ENCODE measurements around the gene CCDC63.
A peak's percentile ranks its signal among the peaks of the same experiment; 100 is the strongest.

CCDC63 gene

GRCh38 chr12:110893956-110894355, 47.2 kb downstream of the CCDC63 start:
- no peak for DNase-seq (ENCODE audit: low spot score)
- TF ChIP-seq CTCF (conservative IDR thresholded peaks at IDR 0.05; ENCODE audit: low read depth): no peak
- ChIA-PET POLR2A (ENCODE audit: low non-redundant PET) (no interaction called here), CTCF (interaction anchor here (0.6 to 1.2 kb wide), 6 partner anchors 31 to 947 kb away, joined by 3 to 8 read pairs (median 3); no protein-coding TSS in a partner anchor)
- H3K27ac ChIP-seq: peak overlapping the region; percentile 68; the same call in 1 of the 2 replicates

GRCh38 chr12:110896559-110896958, 49.8 kb downstream of the CCDC63 start:
- POLR2A ChIA-PET (ENCODE audit: low non-redundant PET): interaction anchor here (0.6 kb wide), 1 partner anchor 51 kb away, joined by 3 read pairs; no protein-coding TSS in a partner anchor
- CTCF ChIA-PET: interaction anchor here (1.2 kb wide), 1 partner anchor 375 kb away, joined by 4 read pairs; no protein-coding TSS in a partner anchor
- TF ChIP-seq CTCF (conservative IDR thresholded peaks at IDR 0.05; ENCODE audit: low read depth): no peak
- DNase-seq (ENCODE audit: low spot score): peak; percentile 88
- peak overlapping the region; percentile 88 for H3K27ac ChIP-seq

GRCh38 chr12:110901401-110901800, 54.6 kb downstream of the CCDC63 start:
- no peak for DNase-seq (ENCODE audit: low spot score)
- H3K27ac ChIP-seq: no peak overlapping the region
- no peak for TF ChIP-seq CTCF (conservative IDR thresholded peaks at IDR 0.05; ENCODE audit: low read depth)
- CTCF ChIA-PET: no interaction called here
- POLR2A ChIA-PET (ENCODE audit: low non-redundant PET): no interaction called here

- ChIA-PET POLR2A (ENCODE audit: low non-redundant PET) (no interaction called here), CTCF (no interaction called here)
- no peak for DNase-seq (ENCODE audit: low spot score)
- no peak for TF ChIP-seq CTCF (conservative IDR thresholded peaks at IDR 0.05; ENCODE audit: low read depth)
- H3K27ac ChIP-seq: no peak overlapping the region
Measured at GRCh38 chr12:110903511-110903910, 56.7 kb downstream of the CCDC63 start.

GRCh38 chr12:110906083-110906482, 59.3 kb downstream of the CCDC63 start:
- no peak for DNase-seq (ENCODE audit: low spot score)
- ChIA-PET CTCF (interaction anchor here (0.5 kb wide), 1 partner anchor 178 kb away, joined by 4 read pairs; no protein-coding TSS in a partner anchor), POLR2A (ENCODE audit: low non-redundant PET) (no interaction called here)
- H3K27ac ChIP-seq: no peak overlapping the region
- TF ChIP-seq CTCF (conservative IDR thresholded peaks at IDR 0.05; ENCODE audit: low read depth): no peak

- POLR2A ChIA-PET (ENCODE audit: low non-redundant PET): no interaction called here
Measured at GRCh38 chr12:110906516-110906915, 59.7 kb downstream of the CCDC63 start.

More at GRCh38 chr12:110906516-110906915, 59.7 kb downstream of the CCDC63 start:
- peak overlapping the region; percentile 70 for H3K27ac ChIP-seq
- CTCF ChIA-PET: interaction anchor here (0.5 to 0.6 kb wide), 2 partner anchors 122 to 179 kb away, joined by 4 to 8 read pairs; no protein-coding TSS in a partner anchor
- TF ChIP-seq CTCF (conservative IDR thresholded peaks at IDR 0.05; ENCODE audit: low read depth): no peak
- DNase-seq (ENCODE audit: low spot score): no peak

All from RWPE1 (cell line).